Endothelial cell of umbilical vein (primary cell): Measurements from ENCODE around the gene IFNA7. TPM values are rescaled to one million over a fixed set of nuclear protein-coding genes. Genes with fewer than 3 reads are reported as not detected.
"Not testable (repeated sequence)": the region's sequence is repeated elsewhere in the genome, so short reads cannot be mapped to it uniquely, and the experiment has no call there.

Source experiments
- BruUV-seq: library from RNA; stranded (reverse); fragments of 400-500 nt; replicated peaks from 2 replicates; lab custom pipeline; 2021; lab: Mats Ljungman, UMichigan
- CTCF ChIA-PET: fragments of 300-600, 350-600 bp; sonication (Branson Sonifier 250); formaldehyde crosslinking; loops from one replicate; lab custom pipeline; 2021; ENCODE audit warnings: antibody characterized with exemption, inconsistent platforms; lab: Charles Lee
- POLR2A ChIA-PET: fragments of 300-600, 350-600 bp; sonication (Branson Sonifier 250); formaldehyde crosslinking; loops from one replicate; lab custom pipeline; 2021; ENCODE audit warnings: antibody characterized with exemption, inconsistent platforms; lab: Charles Lee
- DNase-seq: peaks from one replicate; pipeline ENCODE4 v3.0.0-alpha.2; 2011; ENCODE audit warnings: low read depth, low spot score
- FAIRE-seq: peaks from 2 replicates; lab custom pipeline; 2011; peaks lifted over from hg19 to GRCh38; lab: Jason Lieb, UNC
- H2AFZ ChIP-seq: 2 replicates; pipeline ENCODE4 v1.6.0; 2012; ENCODE audit warnings: low read depth, low read length, control low read depth, inconsistent platforms
- H3K27ac ChIP-seq: 2 replicates; pipeline ENCODE4 v1.5.1; 2011; ENCODE audit warnings: low read depth, mild to moderate bottlenecking, control low read depth, low read length, moderate library complexity; ENCODE audit not compliant: insufficient read depth
- H3K27me3 ChIP-seq, 2 experiments: 2 replicates each; pipeline versions ENCODE4 v1.6.0 to v1.6.1; 2011; ENCODE audit warnings: low read length in 2 of 2, mixed read lengths in 1 of 2; ENCODE audit not compliant: control insufficient read depth in 2 of 2, insufficient read depth in 2 of 2
- H3K36me3 ChIP-seq, 2 experiments: 2 replicates in 1 of 2; 3 replicates in 1 of 2; pipeline ENCODE4 v1.5.1; 2011; ENCODE audit warnings: low read length in 2 of 2, mild to moderate bottlenecking in 1 of 2, moderate library complexity in 1 of 2; ENCODE audit not compliant: control insufficient read depth in 2 of 2, insufficient read depth in 2 of 2; ENCODE audit errors: extremely low read depth in 1 of 2
- H3K4me1 ChIP-seq: 3 replicates; pipeline ENCODE4 v1.5.1; 2011; ENCODE audit warnings: mild to moderate bottlenecking, low read length; ENCODE audit not compliant: control insufficient read depth, insufficient read depth; ENCODE audit errors: extremely low read depth
- H3K4me2 ChIP-seq: 2 replicates; pipeline ENCODE4 v1.6.1; 2011; ENCODE audit warnings: low read length, control low read depth, mixed read lengths; ENCODE audit not compliant: insufficient read depth
- H3K4me3 ChIP-seq, 3 experiments: fragments of 200-600 bp in 1 of 3; sonication (generic), shearing (Covaris generic) in 1 of 3; replicated peaks in 1 of 3; 2 replicates each; pipeline ENCODE4 v1.5.1; 2011 to 2016; ENCODE audit warnings: control low read depth in 3 of 3, low read length in 3 of 3, mild to moderate bottlenecking in 2 of 3, inconsistent platforms in 1 of 3, low read depth in 1 of 3, moderate library complexity in 1 of 3; ENCODE audit not compliant: insufficient read depth in 1 of 3
- H3K79me2 ChIP-seq: 2 replicates; pipeline ENCODE4 v1.6.0; 2012; ENCODE audit warnings: low read length, inconsistent platforms; ENCODE audit not compliant: control insufficient read depth, insufficient read depth
- H3K9ac ChIP-seq: replicated peaks from 2 replicates; pipeline ENCODE3; 2011; ENCODE audit warnings: low read length, control low read depth; ENCODE audit not compliant: insufficient read depth; ENCODE audit errors: extremely low read depth
- H3K9me1 ChIP-seq: replicated peaks from 3 replicates; pipeline ENCODE4 v1.6.0; 2011; ENCODE audit warnings: mild to moderate bottlenecking, low read length; ENCODE audit not compliant: control insufficient read depth, insufficient read depth; ENCODE audit errors: extremely low read depth
- H3K9me3 ChIP-seq: replicated peaks from 2 replicates; pipeline ENCODE4 v1.5.1; 2012; ENCODE audit warnings: low read length, inconsistent platforms; ENCODE audit not compliant: control insufficient read depth, insufficient read depth
- H4K20me1 ChIP-seq: replicated peaks from 2 replicates; pipeline ENCODE3; 2011; ENCODE audit warnings: mild to moderate bottlenecking, low read length; ENCODE audit not compliant: control insufficient read depth, insufficient read depth; ENCODE audit errors: extremely low read depth
- CTCF ChIP-seq, 2 donors: IDR thresholded peaks; 1 replicate in 1 of 2; 2 replicates in 1 of 2; pipeline ENCODE4 v1.5.1; 2011; ENCODE audit warnings: low read length in 2 of 2, mild to moderate bottlenecking in 2 of 2, moderate library complexity in 2 of 2, control low read depth in 1 of 2, inconsistent platforms in 1 of 2, low read depth in 1 of 2; ENCODE audit not compliant: insufficient read depth in 1 of 2; ENCODE audit errors: extremely low read depth in 1 of 2
- dilution Hi-C: fragments of 300-500 bp; cut with MboI; formaldehyde crosslinking; loops from one replicate; pipeline ENCODE4 v1.15.0; 2019; ENCODE audit warnings: low sequenced_read_pairs; ENCODE audit not compliant: extremely low pct_ligation_motif_present
- intact Hi-C: fragments of 100-400 bp; cut with micrococcal nuclease; formaldehyde crosslinking; loops from one replicate; pipeline ENCODE4 v1.10.0; 2022
- polyA plus RNA-seq, 4 experiments: library from polyadenylated mRNA; depleted of rRNA in 3 of 4; stranded (reverse) in 3 of 4; unstranded in 1 of 4; fragments of >200 nt; gene quantifications; 2 replicates each; pipeline versions ENCODE4 v1.2.1 to v1.2.3, GENCODE V29; 2011 to 2012; ENCODE audit warnings: missing spikeins in 1 of 4
- total RNA-seq: library from RNA; stranded (reverse); gene quantifications from 2 replicates; pipeline ENCODE4 v1.2.3, GENCODE V29; 2021

IFNA7 gene
- total and polyA plus RNA-seq, 2 donors (not counting 3 experiments of a cell fraction or from before 2014, with no cell fraction given): not detected

- H3K27ac ChIP-seq, H3K4me2 ChIP-seq, H2AFZ ChIP-seq, H3K4me3 ChIP-seq, H3K9me3 ChIP-seq, H4K20me1 ChIP-seq, POLR2A ChIA-PET, dilution Hi-C loops, H3K9me1 ChIP-seq, BruUV-seq, intact Hi-C loops, H3K79me2 ChIP-seq, H3K9ac ChIP-seq, H3K36me3 ChIP-seq, H3K4me1 ChIP-seq: not testable (repeated sequence)
- peak; percentile 6 for DNase-seq
- FAIRE-seq: peak; percentile 15
- CTCF ChIA-PET: interaction anchor here (0.7 to 1.8 kb wide), 9 partner anchors 10 to 253 kb away, joined by 3 to 16 read pairs (median 3); no protein-coding TSS in a partner anchor
- peaks cover 0 to 18% of the 10 kb centered on the region in 2 experiments for H3K27me3 ChIP-seq
- peak; percentile 30 to 46 for TF ChIP-seq CTCF (IDR thresholded peaks at IDR 0.05; ENCODE audit: extremely low read depth in 1 of 2, insufficient read depth in 1 of 2, low read depth in 1 of 2, low read length in 2 of 2)
Measured at GRCh38 chr9:21213411-21214326, 11.7 kb upstream of the IFNA7 start.

GRCh38 chr9:21212160-21212559, 10.2 kb upstream of the IFNA7 start:
- BruUV-seq, dilution Hi-C loops, H3K4me3 ChIP-seq, H3K4me1 ChIP-seq, H3K79me2 ChIP-seq, H4K20me1 ChIP-seq, H3K9me1 ChIP-seq, H2AFZ ChIP-seq, DNase-seq, H3K9me3 ChIP-seq, H3K9ac ChIP-seq, H3K36me3 ChIP-seq, FAIRE-seq, H3K27ac ChIP-seq, H3K4me2 ChIP-seq, POLR2A ChIA-PET, intact Hi-C loops: not testable (repeated sequence)
- H3K27me3 ChIP-seq: peaks cover 0 to 11% of the 10 kb centered on the region in 2 experiments
- CTCF ChIA-PET: interaction anchor here (1.5 kb wide), 1 partner anchor 29 kb away, joined by 4 read pairs; no protein-coding TSS in a partner anchor

GRCh38 chr9:21210782-21211181, 8.8 kb upstream of the IFNA7 start:
- POLR2A ChIA-PET, DNase-seq, BruUV-seq, H3K9me3 ChIP-seq, H3K27me3 ChIP-seq, H3K9me1 ChIP-seq, dilution Hi-C loops, FAIRE-seq, H3K36me3 ChIP-seq, H4K20me1 ChIP-seq, H3K4me2 ChIP-seq, H3K79me2 ChIP-seq, H3K4me3 ChIP-seq, intact Hi-C loops, H3K27ac ChIP-seq, H3K9ac ChIP-seq, H2AFZ ChIP-seq, H3K4me1 ChIP-seq: not testable (repeated sequence)
- CTCF ChIA-PET: interaction anchor here (0.6 to 1.4 kb wide), 2 partner anchors 13 to 185 kb away, joined by 3 to 5 read pairs; no protein-coding TSS in a partner anchor
